Fibroblast of mammary gland (primary cell): Measurements from ENCODE around the gene ZNF75A.

ENCODE experiments used
- DNase-seq: peaks from one replicate; pipeline ENCODE4 v3.0.0-alpha.2; 2010; ENCODE audit warnings: low read depth
- H3K4me3 ChIP-seq: 2 replicates; pipeline ENCODE4 v1.5.1; 2011; ENCODE audit warnings: low read depth, mild to moderate bottlenecking, low read length, moderate library complexity; ENCODE audit not compliant: control insufficient read depth
- TF ChIP-seq, protein P1 (sequence below): conservative IDR thresholded peaks from 2 replicates; pipeline ENCODE4 v1.5.1; 2011; ENCODE audit warnings: low read depth, low read length, inconsistent platforms; ENCODE audit not compliant: control insufficient read depth, insufficient read depth

The ZNF75A gene

DNA sequence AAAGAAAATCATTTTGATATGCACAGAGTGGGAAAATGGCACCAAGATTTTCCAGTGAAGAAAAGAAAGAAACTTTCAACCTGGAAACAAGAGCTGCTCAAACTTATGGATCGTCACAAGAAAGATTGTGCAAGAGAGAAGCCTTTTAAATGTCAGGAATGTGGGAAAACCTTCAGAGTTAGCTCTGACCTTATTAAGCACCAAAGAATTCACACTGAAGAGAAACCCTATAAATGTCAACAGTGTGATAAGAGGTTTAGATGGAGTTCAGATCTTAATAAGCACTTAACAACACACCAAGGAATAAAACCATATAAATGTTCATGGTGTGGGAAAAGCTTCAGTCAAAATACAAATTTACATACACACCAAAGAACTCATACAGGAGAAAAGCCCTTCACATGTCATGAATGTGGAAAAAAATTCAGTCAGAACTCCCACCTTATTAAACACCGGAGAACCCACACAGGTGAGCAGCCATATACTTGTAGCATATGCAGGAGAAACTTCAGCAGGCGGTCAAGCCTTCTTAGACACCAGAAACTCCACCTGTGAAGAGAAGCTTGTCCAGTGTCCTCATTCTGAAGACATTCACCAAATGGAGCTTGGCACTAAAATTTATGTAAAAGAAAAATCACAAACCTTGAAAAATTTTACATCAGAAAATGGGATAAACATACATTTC is 12.2 kb downstream of the ZNF75A start:
- H3K4me3 ChIP-seq = no peak overlapping the region
- TF ChIP-seq, protein P1, sequence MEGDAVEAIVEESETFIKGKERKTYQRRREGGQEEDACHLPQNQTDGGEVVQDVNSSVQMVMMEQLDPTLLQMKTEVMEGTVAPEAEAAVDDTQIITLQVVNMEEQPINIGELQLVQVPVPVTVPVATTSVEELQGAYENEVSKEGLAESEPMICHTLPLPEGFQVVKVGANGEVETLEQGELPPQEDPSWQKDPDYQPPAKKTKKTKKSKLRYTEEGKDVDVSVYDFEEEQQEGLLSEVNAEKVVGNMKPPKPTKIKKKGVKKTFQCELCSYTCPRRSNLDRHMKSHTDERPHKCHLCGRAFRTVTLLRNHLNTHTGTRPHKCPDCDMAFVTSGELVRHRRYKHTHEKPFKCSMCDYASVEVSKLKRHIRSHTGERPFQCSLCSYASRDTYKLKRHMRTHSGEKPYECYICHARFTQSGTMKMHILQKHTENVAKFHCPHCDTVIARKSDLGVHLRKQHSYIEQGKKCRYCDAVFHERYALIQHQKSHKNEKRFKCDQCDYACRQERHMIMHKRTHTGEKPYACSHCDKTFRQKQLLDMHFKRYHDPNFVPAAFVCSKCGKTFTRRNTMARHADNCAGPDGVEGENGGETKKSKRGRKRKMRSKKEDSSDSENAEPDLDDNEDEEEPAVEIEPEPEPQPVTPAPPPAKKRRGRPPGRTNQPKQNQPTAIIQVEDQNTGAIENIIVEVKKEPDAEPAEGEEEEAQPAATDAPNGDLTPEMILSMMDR = no peak
- peak; percentile 35 for DNase-seq

DNA sequence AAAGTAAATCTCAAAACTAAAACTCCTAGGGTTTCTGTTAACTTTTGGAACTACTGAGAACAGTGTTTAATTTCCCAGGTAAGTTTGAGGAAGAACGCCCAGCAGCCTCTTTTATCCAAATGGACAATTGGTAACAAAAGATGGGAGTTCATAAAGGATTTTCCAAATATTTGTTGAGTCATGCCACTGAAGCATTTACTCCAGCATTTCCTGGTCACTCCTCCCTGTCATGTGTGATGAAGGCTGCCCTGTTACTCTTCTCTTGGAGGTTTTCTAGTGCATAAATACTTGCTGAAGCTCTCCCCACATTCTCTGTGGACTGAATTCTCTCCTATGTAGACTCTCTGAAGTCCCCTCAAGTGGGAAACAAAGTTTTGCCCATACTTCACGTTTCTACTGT is 16.5 kb downstream of the ZNF75A start:
- H3K4me3 ChIP-seq = no peak overlapping the region
- DNase-seq = no peak
- TF ChIP-seq, protein P1 = no peak

DNA sequence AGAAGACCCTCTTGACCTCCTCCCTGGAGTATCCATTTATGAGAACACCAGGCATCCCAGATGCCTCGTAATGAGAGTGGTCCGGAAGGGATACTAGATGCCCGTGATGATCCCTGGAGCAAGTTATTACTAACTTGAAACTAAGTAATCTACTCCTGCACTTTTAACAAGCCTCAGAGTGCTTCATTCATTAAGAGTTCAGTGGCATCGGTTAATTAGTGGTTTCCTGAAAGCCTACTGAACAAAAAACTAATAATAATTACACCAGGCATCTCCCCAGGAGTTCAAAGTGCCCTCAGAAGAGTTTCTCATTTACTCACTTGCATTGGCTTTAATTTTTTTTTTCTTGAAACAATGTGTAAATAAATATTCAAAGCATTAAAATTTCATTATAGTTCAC is 22.2 kb downstream of the ZNF75A start:
- no peak for DNase-seq
- H3K4me3 ChIP-seq = no peak overlapping the region
- TF ChIP-seq, protein P1 = no peak

DNA sequence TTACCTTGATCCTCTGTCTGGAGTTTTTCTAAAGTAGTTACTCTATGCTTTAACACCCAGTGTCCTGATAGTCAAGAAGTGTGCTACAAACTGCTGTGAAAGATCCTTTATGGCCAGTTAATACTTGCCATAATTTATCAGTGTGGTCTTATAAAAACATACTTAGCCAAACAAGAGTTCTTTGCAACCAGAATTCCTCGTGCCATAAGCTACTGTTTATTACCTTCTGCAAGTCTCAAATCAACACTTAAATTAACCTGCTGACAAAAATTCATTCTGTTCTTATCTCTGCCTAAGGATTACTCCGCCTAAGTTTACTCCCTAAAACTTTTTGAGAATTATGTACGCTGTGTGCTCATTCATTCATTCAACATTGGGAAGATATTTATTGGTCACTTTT is 22.8 kb downstream of the ZNF75A start:
- DNase-seq = no peak
- no peak overlapping the region for H3K4me3 ChIP-seq
- TF ChIP-seq, protein P1 = no peak

DNA sequence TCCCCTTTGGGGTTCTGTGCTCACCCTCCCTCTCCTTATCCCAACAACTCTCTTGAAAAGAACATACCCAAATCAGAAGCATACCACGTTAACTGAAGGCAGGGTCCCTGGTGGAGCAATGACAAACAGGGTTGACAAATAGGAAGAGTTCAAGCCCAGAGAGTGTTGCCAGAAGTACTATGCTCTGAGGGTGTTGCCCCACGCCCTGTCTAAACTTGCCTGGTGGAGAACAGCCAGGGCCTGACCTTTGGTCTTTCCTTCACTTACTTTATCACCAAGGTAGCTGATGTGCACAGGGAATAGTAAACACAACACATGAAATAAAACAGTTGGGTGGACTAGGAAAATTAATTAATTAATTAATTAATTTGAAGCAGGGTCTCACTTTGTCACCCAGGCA is 23.3 kb downstream of the ZNF75A start:
- DNase-seq = no peak
- TF ChIP-seq, protein P1 = no peak
- H3K4me3 ChIP-seq = no peak overlapping the region

DNA sequence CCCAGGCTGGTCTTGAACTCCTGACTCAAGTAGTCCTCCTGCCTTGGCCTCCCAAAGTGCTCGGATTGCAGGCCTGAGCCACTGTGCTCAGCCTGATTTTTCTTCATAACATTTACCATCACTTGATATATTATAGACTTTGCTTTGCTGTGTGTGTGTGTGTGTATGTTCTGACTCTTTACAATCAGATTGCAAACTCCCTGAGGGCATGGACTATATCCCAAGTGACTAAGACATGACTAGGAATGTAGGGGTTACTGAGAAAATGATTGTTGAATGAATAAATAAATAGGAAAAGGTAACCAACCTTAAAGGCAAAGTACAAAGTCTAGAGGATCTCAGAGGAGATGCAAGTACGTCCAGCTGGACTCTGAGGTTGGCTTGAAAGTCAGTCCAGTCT is 40.7 kb downstream of the ZNF75A start:
- TF ChIP-seq, protein P1 = no peak
- no peak for DNase-seq
- H3K4me3 ChIP-seq = no peak overlapping the region

DNA sequence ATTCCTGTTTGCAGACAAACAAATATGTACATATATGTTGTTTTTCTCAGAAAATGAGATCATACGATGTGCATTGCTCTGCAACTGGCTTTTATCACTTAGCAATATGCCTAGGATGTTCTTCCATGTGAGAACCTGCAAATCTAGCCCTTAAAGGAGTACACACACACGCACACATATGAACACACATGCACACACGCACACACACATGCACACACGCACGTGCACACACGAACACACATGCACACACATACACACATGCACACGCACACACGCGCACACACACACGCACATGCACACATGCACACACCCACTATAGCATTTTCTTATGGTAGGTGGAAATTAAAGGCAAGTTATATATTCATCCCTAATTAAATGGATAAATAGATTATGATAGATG is 42.3 kb downstream of the ZNF75A start:
- no peak overlapping the region for H3K4me3 ChIP-seq
- TF ChIP-seq, protein P1 = no peak
- no peak for DNase-seq
